D721Med (cell line): ENCODE results near the gene LRMDA.

Experiments used
- DNase-seq: peaks from one replicate; pipeline ENCODE4 v3.0.0; 2011; ENCODE audit warnings: low spot score; ENCODE audit not compliant: insufficient read length
- FAIRE-seq: peaks from 2 replicates; lab custom pipeline; 2011; peaks lifted over from hg19 to GRCh38; lab: Jason Lieb, UNC
- TF ChIP-seq, protein P1 (sequence below): IDR thresholded peaks from 2 replicates; pipeline ENCODE4 v1.5.1; 2012; ENCODE audit warnings: mild to moderate bottlenecking, control low read depth; ENCODE audit not compliant: insufficient read depth; ENCODE audit errors: missing control alignments

LRMDA gene

DNA sequence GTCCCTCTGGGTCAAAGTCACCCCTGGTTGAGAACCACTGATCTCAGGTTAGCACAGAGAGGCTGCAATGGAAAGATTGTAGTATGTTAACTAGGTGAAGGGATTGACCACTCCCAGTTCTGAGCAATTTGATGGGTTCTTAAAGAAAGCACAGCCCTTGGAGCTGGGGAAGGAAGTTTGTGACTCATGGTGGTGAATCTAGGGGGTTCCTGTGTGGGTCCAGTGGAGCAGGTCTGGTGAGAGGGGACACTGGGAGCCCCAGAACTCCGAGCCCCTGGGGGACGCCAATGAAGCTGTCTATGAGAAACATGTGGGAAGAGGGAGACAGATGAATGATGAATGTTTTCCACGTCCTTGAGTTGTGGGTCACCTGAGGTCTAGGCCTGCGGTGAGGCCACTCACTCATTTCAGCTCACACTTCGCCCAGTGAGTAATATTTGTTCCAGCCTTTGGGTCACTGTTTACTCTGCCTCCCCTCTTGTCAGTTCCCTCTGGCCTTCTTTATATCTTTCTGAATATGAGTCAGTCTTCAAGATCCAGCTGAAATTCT is 341.9 kb downstream of the LRMDA start:
- TF ChIP-seq, protein P1, sequence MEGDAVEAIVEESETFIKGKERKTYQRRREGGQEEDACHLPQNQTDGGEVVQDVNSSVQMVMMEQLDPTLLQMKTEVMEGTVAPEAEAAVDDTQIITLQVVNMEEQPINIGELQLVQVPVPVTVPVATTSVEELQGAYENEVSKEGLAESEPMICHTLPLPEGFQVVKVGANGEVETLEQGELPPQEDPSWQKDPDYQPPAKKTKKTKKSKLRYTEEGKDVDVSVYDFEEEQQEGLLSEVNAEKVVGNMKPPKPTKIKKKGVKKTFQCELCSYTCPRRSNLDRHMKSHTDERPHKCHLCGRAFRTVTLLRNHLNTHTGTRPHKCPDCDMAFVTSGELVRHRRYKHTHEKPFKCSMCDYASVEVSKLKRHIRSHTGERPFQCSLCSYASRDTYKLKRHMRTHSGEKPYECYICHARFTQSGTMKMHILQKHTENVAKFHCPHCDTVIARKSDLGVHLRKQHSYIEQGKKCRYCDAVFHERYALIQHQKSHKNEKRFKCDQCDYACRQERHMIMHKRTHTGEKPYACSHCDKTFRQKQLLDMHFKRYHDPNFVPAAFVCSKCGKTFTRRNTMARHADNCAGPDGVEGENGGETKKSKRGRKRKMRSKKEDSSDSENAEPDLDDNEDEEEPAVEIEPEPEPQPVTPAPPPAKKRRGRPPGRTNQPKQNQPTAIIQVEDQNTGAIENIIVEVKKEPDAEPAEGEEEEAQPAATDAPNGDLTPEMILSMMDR, result no peak
- FAIRE-seq, result no peak
- DNase-seq, result no peak

DNA sequence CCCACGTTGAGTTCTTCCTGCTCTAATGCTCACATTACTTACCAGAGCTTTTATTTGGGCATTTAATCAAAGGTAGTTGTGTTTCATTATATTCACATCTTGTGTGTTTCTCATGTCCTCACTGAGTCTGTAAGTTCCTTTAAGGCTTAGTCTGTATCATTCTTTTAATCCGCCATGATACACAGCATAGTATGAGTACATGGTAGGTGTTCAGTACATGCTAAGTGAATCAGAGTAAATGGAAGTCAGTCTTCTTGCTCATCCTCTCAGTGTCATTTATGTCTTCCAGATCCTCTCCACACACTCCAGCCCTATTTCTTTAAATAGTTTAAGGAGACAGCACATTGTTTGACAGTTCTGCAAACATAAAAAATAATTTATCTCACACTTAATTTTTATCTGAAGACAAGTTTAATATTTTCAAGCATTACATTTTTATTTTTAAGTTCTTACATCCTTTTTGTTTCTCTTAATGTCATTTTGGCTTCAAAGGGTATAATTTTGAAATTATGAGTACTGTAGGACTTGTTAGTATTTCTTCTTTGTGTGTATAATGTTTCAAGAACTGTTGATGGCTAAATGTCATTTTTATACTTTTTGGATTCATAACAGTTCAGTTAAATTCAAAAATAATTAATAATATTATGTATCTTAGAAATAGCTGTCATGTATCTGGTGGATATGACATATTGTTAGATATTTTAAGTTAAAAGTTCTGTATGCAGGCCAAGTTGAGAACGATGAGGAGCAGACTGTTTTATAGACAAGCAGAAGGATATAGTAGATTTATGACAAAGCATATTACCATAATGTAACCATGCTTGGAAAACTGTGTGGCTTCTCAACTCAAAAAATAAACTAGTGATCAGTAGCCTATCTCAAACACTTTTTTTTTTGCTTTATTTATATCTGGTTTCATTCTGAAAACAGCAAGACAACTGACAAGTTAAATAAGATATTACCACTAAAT is 342.7 kb downstream of the LRMDA start:
- FAIRE-seq (no peak), DNase-seq (no peak)
- TF ChIP-seq, protein P1, result no peak

DNA sequence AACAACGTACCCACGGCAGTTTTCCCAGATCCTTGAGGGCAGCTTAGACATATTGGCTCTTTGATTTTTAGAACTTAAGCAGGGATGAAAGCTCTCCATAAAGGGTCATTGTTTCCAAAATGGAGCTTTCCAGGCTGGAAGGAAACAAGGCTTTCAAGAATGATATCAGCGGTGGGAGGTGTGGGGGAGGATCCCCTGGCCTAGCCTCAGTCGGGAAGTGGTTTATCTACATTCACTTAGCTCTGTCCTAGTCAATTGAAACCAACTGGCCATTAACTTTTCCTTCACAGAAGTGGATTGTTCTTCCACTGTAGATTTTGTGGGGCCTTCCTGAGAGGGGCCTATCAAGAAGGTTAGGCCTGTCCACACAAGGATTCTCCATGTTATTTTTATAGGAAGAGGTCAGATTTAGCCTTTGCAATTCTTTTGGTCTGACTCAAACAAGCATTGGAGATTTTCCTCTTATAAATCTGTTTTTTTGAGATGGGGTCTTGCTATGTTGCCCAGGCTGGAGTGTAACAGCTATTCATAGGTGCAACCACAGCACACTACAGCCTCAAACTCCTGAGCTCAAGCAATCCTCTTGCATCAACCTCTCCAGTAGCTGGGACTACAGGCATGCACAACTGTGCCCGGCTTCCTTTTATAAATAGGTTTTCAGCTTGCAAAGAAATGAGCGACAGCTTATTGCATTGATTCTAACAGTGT is 343.5 kb downstream of the LRMDA start:
- DNase-seq, result no peak
- FAIRE-seq, result no peak
- TF ChIP-seq, protein P1, result no peak

DNA sequence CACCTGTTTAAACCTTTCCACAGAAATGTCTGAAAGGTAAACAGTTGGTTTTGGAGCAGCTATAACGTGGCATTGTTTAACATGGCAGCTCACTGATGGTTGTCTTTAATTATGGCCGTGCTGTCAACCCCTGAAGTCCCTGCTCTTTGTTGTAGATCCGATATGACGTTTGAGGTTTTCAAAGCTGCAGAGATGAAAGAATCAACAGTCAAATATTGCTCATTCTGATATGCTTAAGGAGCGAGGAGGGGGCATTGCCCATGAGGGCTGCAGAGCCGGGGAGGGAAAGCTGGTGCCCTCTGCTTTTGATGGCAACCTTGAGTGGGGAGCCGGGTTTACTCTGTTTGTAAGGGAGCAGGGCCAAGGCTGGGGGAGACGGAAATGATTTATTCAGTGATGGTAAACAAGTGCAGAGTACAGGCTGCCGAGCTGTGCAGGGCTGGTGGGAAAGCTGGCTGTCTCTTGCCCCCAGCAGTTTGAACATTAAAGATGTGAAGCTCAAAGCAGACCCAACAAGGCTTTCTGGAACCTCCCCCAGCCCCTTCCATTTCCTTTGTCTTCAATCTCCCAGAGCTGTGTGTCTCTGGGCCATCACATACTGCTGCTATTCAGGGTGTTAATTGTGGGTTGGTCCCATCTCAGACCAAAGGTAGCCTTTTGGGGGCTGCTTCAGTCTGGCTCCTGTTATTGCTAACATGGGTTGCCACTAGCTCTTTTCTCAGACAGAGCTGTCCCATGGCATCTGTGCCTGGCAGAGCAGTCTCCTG is 345.5 kb downstream of the LRMDA start:
- FAIRE-seq, result no peak
- DNase-seq, result no peak
- TF ChIP-seq, protein P1, result no peak

DNA sequence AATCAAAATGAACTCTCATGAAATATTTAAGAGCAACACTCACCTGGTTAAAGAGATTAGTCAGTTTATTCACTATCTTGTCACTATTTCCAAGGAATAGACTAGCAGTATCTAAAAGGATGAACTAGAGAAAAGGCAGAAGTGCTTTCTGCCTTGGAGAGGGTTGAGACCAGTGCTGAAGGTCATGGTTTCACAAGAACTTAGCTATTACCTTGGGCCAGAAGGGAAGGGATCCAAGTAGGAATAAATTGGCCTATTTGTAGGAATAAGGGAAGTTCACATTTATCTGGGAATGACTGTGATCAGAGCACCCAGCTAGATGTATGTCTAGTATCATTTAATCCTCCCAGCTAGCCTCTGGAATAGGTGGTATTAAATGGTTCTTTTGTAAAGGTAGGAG is 347.2 kb downstream of the LRMDA start:
- TF ChIP-seq, protein P1, result no peak
- no peak for FAIRE-seq

DNA sequence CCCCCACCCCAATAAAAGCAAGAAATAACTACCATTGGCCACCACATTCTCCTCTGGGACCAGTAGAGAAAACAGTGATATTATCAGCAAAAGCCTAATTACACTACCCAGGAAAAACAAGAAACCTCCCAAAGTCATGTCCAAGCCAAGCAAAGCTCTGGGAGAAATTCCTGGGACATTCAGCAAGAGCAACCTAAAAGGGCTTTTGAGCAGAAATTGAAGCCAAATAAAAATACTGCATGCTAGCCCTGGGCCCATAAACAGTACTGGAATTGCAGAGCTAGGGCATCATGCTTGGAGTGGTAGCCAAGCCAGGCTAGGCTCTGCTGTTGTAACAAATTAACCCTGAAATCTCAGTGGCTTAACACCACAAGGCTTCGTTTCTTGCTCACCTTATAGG is 347.9 kb downstream of the LRMDA start:
- DNase-seq, result no peak
- TF ChIP-seq, protein P1, result no peak
- FAIRE-seq, result no peak

More for the DNA sequence above, 347.2 kb downstream of the LRMDA start:
- no peak for DNase-seq
